Mesenchymal stem cell (in vitro differentiated cells and primary cell): ENCODE results near the gene CERK.
A peak's percentile ranks its signal among the peaks of the same experiment; 100 is the strongest.
"Not testable (repeated sequence)": the region's sequence is repeated elsewhere in the genome, so short reads cannot be mapped to it uniquely, and the experiment has no call there.

Experiments used
- DNase-seq: peaks from one replicate; pipeline ENCODE4 v3.0.0-alpha.2; 2013
- H2AFZ ChIP-seq: one replicate; pipeline ENCODE4 v1.6.1; 2013; ENCODE audit warnings: low read depth, mild to moderate bottlenecking, control low read depth, inconsistent platforms, low read length, moderate library complexity
- H2AK5ac ChIP-seq: 2 replicates; pipeline ENCODE4 v1.6.1; 2013; ENCODE audit warnings: low read length, moderate library complexity, mild to moderate bottlenecking, inconsistent platforms; ENCODE audit not compliant: severe bottlenecking
- H2BK120ac ChIP-seq: one replicate; pipeline ENCODE4 v1.6.1; 2013; ENCODE audit warnings: low read depth, mild to moderate bottlenecking, inconsistent platforms, low read length, moderate library complexity
- H2BK12ac ChIP-seq, 2 experiments: one replicate each; pipeline ENCODE4 v1.6.1; 2013; ENCODE audit warnings: inconsistent platforms in 2 of 2, low read length in 2 of 2, mild to moderate bottlenecking in 2 of 2, moderate library complexity in 2 of 2, control low read depth in 1 of 2
- H2BK15ac ChIP-seq: one replicate; pipeline ENCODE4 v1.6.1; 2013; ENCODE audit warnings: mild to moderate bottlenecking, low read depth, inconsistent platforms; ENCODE audit not compliant: poor library complexity, severe bottlenecking
- H2BK5ac ChIP-seq: 2 replicates; pipeline ENCODE4 v1.6.1; 2013; ENCODE audit warnings: low read depth, mild to moderate bottlenecking, low read length, control low read depth, inconsistent platforms; ENCODE audit not compliant: poor library complexity, severe bottlenecking
- H3K14ac ChIP-seq, 2 experiments: one replicate each; pipeline ENCODE4 v1.6.1; 2013; ENCODE audit warnings: inconsistent platforms in 2 of 2, low read length in 2 of 2, control low read depth in 1 of 2, mild to moderate bottlenecking in 1 of 2, moderate library complexity in 1 of 2
- H3K18ac ChIP-seq, 2 experiments: one replicate each; pipeline ENCODE4 v1.6.1; 2013; ENCODE audit warnings: inconsistent platforms in 2 of 2, low read length in 2 of 2, control low read depth in 1 of 2, low read depth in 1 of 2, mild to moderate bottlenecking in 1 of 2
- H3K23ac ChIP-seq, 2 experiments: one replicate each; pipeline ENCODE4 v1.6.1; 2013; ENCODE audit warnings: inconsistent platforms in 2 of 2, low read length in 2 of 2, mild to moderate bottlenecking in 2 of 2, moderate library complexity in 2 of 2, control low read depth in 1 of 2
- H3K27ac ChIP-seq: 2 replicates; pipeline ENCODE4 v1.5.1; 2013; ENCODE audit warnings: mild to moderate bottlenecking, moderate library complexity, low read length, control low read depth, inconsistent platforms; ENCODE audit not compliant: poor library complexity, severe bottlenecking
- H3K27me3 ChIP-seq, 2 experiments: 2 replicates each; pipeline versions ENCODE4 v1.6.1 to v1.7.0; 2013; ENCODE audit warnings: low read length in 2 of 2, mild to moderate bottlenecking in 2 of 2, moderate library complexity in 2 of 2, control low read depth in 1 of 2, inconsistent platforms in 1 of 2; ENCODE audit not compliant: control insufficient read depth in 1 of 2, insufficient read depth in 1 of 2
- H3K36me3 ChIP-seq, 2 experiments: 2 replicates each; pipeline versions ENCODE4 v1.6.1 to v1.7.0; 2013; ENCODE audit warnings: low read length in 2 of 2, control low read depth in 1 of 2, inconsistent platforms in 1 of 2, low read depth in 1 of 2, mild to moderate bottlenecking in 1 of 2; ENCODE audit not compliant: insufficient read depth in 2 of 2, control insufficient read depth in 1 of 2
- H3K4ac ChIP-seq, 2 experiments: one replicate each; pipeline ENCODE4 v1.6.1; 2013; ENCODE audit warnings: inconsistent platforms in 2 of 2, low read length in 2 of 2, mild to moderate bottlenecking in 2 of 2, moderate library complexity in 2 of 2, control low read depth in 1 of 2, low read depth in 1 of 2
- H3K4me1 ChIP-seq: 2 replicates; pipeline ENCODE4 v1.6.1; 2013; ENCODE audit warnings: low read depth, low read length, control low read depth; ENCODE audit not compliant: control insufficient read depth, insufficient read depth
- H3K4me2 ChIP-seq: 2 replicates; pipeline ENCODE4 v1.6.1; 2013; ENCODE audit warnings: low read length, mild to moderate bottlenecking, inconsistent platforms; ENCODE audit not compliant: poor library complexity, severe bottlenecking
- H3K4me3 ChIP-seq, 2 experiments: 2 replicates each; pipeline versions ENCODE4 v1.5.1 to v1.7.0; 2013; ENCODE audit warnings: low read length in 2 of 2, mild to moderate bottlenecking in 2 of 2, control low read depth in 1 of 2, low read depth in 1 of 2; ENCODE audit not compliant: insufficient read depth in 1 of 2
- H3K79me1 ChIP-seq: replicated peaks from 2 replicates; pipeline ENCODE4 v1.6.1; 2013; ENCODE audit warnings: mild to moderate bottlenecking, control low read depth, low read length, inconsistent platforms; ENCODE audit not compliant: poor library complexity, severe bottlenecking
- H3K9ac ChIP-seq: 2 replicates; pipeline ENCODE4 v1.7.0; 2013; ENCODE audit warnings: mild to moderate bottlenecking, low read length, moderate library complexity
- H3K9me3 ChIP-seq: 2 replicates; pipeline ENCODE4 v1.7.0; 2013; ENCODE audit warnings: mild to moderate bottlenecking, low read length; ENCODE audit not compliant: control insufficient read depth
- H4K8ac ChIP-seq: one replicate; pipeline ENCODE4 v1.6.1; 2013; ENCODE audit warnings: inconsistent platforms, mild to moderate bottlenecking, low read length, moderate library complexity
- H4K91ac ChIP-seq: one replicate; pipeline ENCODE4 v1.6.1; 2013; ENCODE audit warnings: mild to moderate bottlenecking, low read length, inconsistent platforms
- WGBS: methylation state at CpG from one replicate; pipeline ENCODE4 v1.1.7; 2013; ENCODE audit warnings: mixed read lengths; 5-methylcytosine and 5-hydroxymethylcytosine counted together

CERK gene

GRCh38 chr22:46736705-46737104, 1.3 kb downstream of the CERK start:
- Histone ChIP-seq H2BK15ac (no peak overlapping the region), H3K4ac (no peak overlapping the region), H2AK5ac (peak overlapping the region; percentile 69), H3K79me1 (peaks cover 8% of the 10 kb centered on the region), H3K14ac (no peak overlapping the region), H2AFZ (no peak overlapping the region), H3K9me3 (no peaks in the 10 kb centered on the region), H4K8ac (peak overlapping the region; percentile 4), H3K27me3 (no peaks in the 10 kb centered on the region), H2BK5ac (no peak overlapping the region), H3K4me2 (peak overlapping the region; percentile 9), H3K4me3 (peak overlapping the region in 1 of 2 experiments; percentile 86), H2BK12ac (no peak overlapping the region), H3K27ac (no peak overlapping the region), H3K23ac (no peak overlapping the region), H3K18ac (no peak overlapping the region), H3K36me3 (peaks cover 0 to 4% of the 10 kb centered on the region in 2 experiments), H3K4me1 (peaks cover 41% of the 10 kb centered on the region), H2BK120ac (no peak overlapping the region), H3K9ac (peak overlapping the region; percentile 82), H4K91ac (no peak overlapping the region)
- 90% methylated on average over 8 of the region's 8 CpGs for WGBS
- no peak for DNase-seq

- Histone ChIP-seq H2BK15ac (no peak overlapping the region), H3K27ac (peak overlapping the region; percentile 75), H2BK120ac (no peak overlapping the region), H2BK5ac (no peak overlapping the region), H3K14ac (peak overlapping the region in 1 of 2 experiments; percentile 53), H3K4ac (peak overlapping the region in 1 of 2 experiments; percentile 32), H2AFZ (no peak overlapping the region), H3K4me3 (peak overlapping the region in 1 of 2 experiments; percentile 86), H4K91ac (no peak overlapping the region), H3K36me3 (peaks cover 0 to 9% of the 10 kb centered on the region in 2 experiments), H3K18ac (peak overlapping the region in 1 of 2 experiments; percentile 37), H3K79me1 (peaks cover 10% of the 10 kb centered on the region), H3K27me3 (no peaks in the 10 kb centered on the region), H4K8ac (no peak overlapping the region), H3K9me3 (no peaks in the 10 kb centered on the region), H2AK5ac (peak overlapping the region; percentile 58), H2BK12ac (peak overlapping the region in 1 of 2 experiments; percentile 10), H3K4me2 (peak overlapping the region; percentile 9), H3K4me1 (peaks cover 48% of the 10 kb centered on the region), H3K23ac (peak overlapping the region in 1 of 2 experiments; percentile 40), H3K9ac (no peak overlapping the region)
- peak; percentile 7 for DNase-seq
- 79% methylated on average over 12 of the region's 13 CpGs for WGBS
These were observed 2.1 kb downstream of the CERK start for GRCh38 chr22:46735747-46736608.

DNA sequence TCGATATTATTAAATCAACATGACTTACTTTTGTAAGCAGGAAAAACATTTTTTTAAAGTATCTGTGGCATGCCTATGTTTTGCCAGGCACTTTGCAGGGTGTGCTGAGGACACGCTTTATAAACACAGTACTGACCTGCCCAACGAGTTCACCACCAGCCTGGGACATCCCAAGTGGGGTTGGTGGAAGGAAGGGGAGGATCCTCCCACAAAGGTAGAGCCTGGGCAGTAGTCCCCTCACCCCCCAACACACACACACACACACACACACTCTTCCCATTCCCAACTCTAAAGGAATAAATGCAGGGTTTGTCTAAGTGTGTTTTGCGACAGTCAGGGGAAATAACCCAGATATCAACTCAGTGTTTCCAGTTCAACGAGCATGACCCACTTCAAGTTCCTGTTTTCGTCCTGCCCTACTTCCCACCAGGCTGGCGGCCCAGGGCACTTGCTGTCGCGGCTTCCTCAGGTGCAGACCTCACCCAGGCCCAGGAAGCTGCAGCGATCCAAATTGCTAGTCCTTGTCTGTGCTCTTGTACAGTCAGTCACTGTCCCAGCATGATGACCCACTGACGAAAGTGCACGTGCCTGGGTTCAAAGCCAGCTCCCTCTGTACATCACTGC, 3.1 kb downstream of the CERK start:
- peaks cover 0 to 10% of the 10 kb centered on the region in 2 experiments for H3K36me3 ChIP-seq
- H3K27me3 ChIP-seq = no peaks in the 10 kb centered on the region
- peaks cover 53% of the 10 kb centered on the region for H3K4me1 ChIP-seq
- H3K27ac ChIP-seq = peak overlapping the region; percentile 75
- H2BK5ac ChIP-seq = no peak overlapping the region
- DNase-seq = peak; percentile 4
- 87% methylated on average over 11 of the region's 12 CpGs for WGBS
- peak overlapping the region in 1 of 2 experiments; percentile 27 for H3K23ac ChIP-seq
- H3K9me3 ChIP-seq = no peaks in the 10 kb centered on the region
- no peak overlapping the region for H2BK12ac ChIP-seq
- no peak overlapping the region for H3K9ac ChIP-seq
- H3K18ac ChIP-seq = no peak overlapping the region
- H3K4me3 ChIP-seq = no peak overlapping the region
- H3K14ac ChIP-seq = no peak overlapping the region
- no peak overlapping the region for H4K8ac ChIP-seq
- peak overlapping the region; percentile 71 for H2AK5ac ChIP-seq
- H2BK120ac ChIP-seq = no peak overlapping the region
- H2BK15ac ChIP-seq = no peak overlapping the region
- no peak overlapping the region for H2AFZ ChIP-seq
- H3K79me1 ChIP-seq = peaks cover 16% of the 10 kb centered on the region
- H4K91ac ChIP-seq = peak overlapping the region; percentile 4
- H3K4ac ChIP-seq = peak overlapping the region in 1 of 2 experiments; percentile 36
- peak overlapping the region; percentile 41 for H3K4me2 ChIP-seq

DNA sequence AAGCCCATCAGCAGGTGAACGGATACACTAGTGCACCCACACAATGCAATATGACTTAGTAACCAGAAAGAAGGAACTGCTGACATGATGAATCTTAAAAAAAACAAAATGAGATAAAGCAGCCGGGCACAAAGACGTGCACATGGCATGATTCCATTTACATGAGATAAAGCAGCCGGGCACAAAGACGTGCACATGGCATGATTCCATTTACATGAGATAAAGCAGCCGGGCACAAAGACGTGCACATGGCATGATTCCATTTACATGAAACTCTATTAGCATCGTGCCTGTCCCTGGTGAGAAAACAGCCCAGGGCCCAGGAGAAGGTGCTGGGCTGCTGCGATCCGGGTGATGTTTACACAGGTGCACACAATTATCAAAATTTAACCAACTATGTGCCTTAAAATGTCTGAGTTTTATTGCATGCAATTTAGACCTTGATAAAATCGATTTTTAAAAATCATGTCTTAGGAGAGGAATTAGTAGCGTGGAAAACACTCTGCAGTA, 3.8 kb downstream of the CERK start:
- not testable (repeated sequence) for H3K18ac ChIP-seq, H3K27me3 ChIP-seq, DNase-seq, H3K4ac ChIP-seq, H3K4me3 ChIP-seq, H3K4me2 ChIP-seq, H2BK5ac ChIP-seq, H3K23ac ChIP-seq, H2BK15ac ChIP-seq, H4K8ac ChIP-seq, H4K91ac ChIP-seq, H2BK12ac ChIP-seq, H3K9ac ChIP-seq, H3K14ac ChIP-seq, H2AFZ ChIP-seq, H2AK5ac ChIP-seq, H2BK120ac ChIP-seq, H3K9me3 ChIP-seq
- peaks cover 49% of the 10 kb centered on the region for H3K4me1 ChIP-seq
- peaks cover 0 to 10% of the 10 kb centered on the region in 2 experiments for H3K36me3 ChIP-seq
- H3K27ac ChIP-seq = peak overlapping the region; percentile 59
- 94% methylated on average over 10 of the region's 12 CpGs for WGBS
- peaks cover 16% of the 10 kb centered on the region for H3K79me1 ChIP-seq
